NK-92 (cell line): ENCODE measurements around the gene TLR9.

Experiments used
- DNase-seq: peaks from one replicate; lab custom pipeline; 2025; ENCODE audit not compliant: unreplicated experiment; lab: John Stamatoyannopoulos, UW

Gene TLR9

GRCh38 chr3:52233108-52233591 lies 7.7 kb upstream of the TLR9 start:
- DNase-seq, result no peak

- DNase-seq, result no peak
Observed at GRCh38 chr3:52232279-52233107, 7.0 kb upstream of the TLR9 start.

- peak; percentile 36 for DNase-seq
Observed at GRCh38 chr3:52231502-52232278, 6.2 kb upstream of the TLR9 start.

- no peak for DNase-seq
Observed at GRCh38 chr3:52230889-52231499, 5.5 kb upstream of the TLR9 start.

- no peak for DNase-seq
Observed at GRCh38 chr3:52230461-52230860, 5.0 kb upstream of the TLR9 start.

GRCh38 chr3:52229656-52230055 lies 4.2 kb upstream of the TLR9 start:
- no peak for DNase-seq

GRCh38 chr3:52228751-52229291 lies 3.4 kb upstream of the TLR9 start:
- no peak for DNase-seq

GRCh38 chr3:52228266-52228665 lies 2.8 kb upstream of the TLR9 start:
- no peak for DNase-seq

GRCh38 chr3:52227766-52228165 lies 2.3 kb upstream of the TLR9 start:
- no peak for DNase-seq

- DNase-seq, result no peak
Observed at GRCh38 chr3:52227117-52227516, 1.7 kb upstream of the TLR9 start.

- no peak for DNase-seq
Observed at GRCh38 chr3:52226229-52226817, 878 bp upstream of the TLR9 start.

- DNase-seq, result no peak
Observed at GRCh38 chr3:52223449-52224408, 1.7 kb downstream of the TLR9 start.

- no peak for DNase-seq
Observed at GRCh38 chr3:52222319-52223221, 2.9 kb downstream of the TLR9 start.

GRCh38 chr3:52221563-52222318 lies 3.7 kb downstream of the TLR9 start:
- DNase-seq, result no peak

GRCh38 chr3:52221141-52221562 lies 4.3 kb downstream of the TLR9 start:
- no peak for DNase-seq

- peak; percentile 22 for DNase-seq
Observed at GRCh38 chr3:52220380-52221026, 4.9 kb downstream of the TLR9 start.

- no peak for DNase-seq
Observed at GRCh38 chr3:52218937-52219650, 6.4 kb downstream of the TLR9 start.
